Measurements from ENCODE around the gene MORC4.
"Not testable (repeated sequence)": the region's sequence is repeated elsewhere in the genome, so short reads cannot be mapped to it uniquely, and the experiment has no call there.

Gene MORC4

GRCh38 chrX:106973433-106974149 lies 26.4 kb downstream of the MORC4 start:
- no peak for TF ChIP-seq CTCF (IDR thresholded peaks at IDR 0.05; ENCODE audit: low read depth, low read length)
- in situ Hi-C loops (cut with HindIII; ENCODE audit: low sequenced_read_pairs), result no loop called here
- DNase-seq (ENCODE audit: low read depth, low spot score), result no peak
- no peak overlapping the region for H3K4me3 ChIP-seq (ENCODE audit: low read depth, low read length)

- no peak overlapping the region for H3K4me3 ChIP-seq (ENCODE audit: low read depth, low read length)
- DNase-seq (ENCODE audit: low read depth, low spot score), result no peak
- in situ Hi-C loops (cut with HindIII; ENCODE audit: low sequenced_read_pairs), result no loop called here
- no peak for TF ChIP-seq CTCF (IDR thresholded peaks at IDR 0.05; ENCODE audit: low read depth, low read length)
These were observed 27.1 kb downstream of the MORC4 start for GRCh38 chrX:106972896-106973295.

- DNase-seq (ENCODE audit: low read depth, low spot score); in situ Hi-C loops (cut with HindIII; ENCODE audit: low sequenced_read_pairs); H3K4me3 ChIP-seq (ENCODE audit: low read depth, low read length): not testable (repeated sequence)
These were observed 33.5 kb downstream of the MORC4 start for GRCh38 chrX:106966547-106966946.

DNA sequence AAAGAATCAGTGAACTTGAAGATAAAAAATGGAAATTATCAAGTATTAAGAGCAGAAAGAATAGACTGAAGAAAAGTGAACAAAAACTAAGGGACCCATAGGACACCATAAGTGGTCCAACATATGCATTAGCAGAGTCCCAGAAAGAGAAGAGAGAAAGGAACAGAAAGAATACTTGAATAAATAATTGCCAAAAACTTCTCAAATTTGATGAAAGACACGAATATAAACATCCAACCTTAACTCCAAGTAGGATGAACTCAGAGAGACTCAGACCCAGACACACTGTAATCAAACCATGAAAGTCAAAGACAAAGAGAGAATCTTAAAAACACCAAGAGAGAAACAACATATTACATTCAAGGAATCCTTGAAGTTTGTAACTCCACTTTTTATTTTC lies 35.7 kb downstream of the MORC4 start:
- no peak overlapping the region for H3K4me3 ChIP-seq (ENCODE audit: low read depth, low read length)
- no peak for TF ChIP-seq CTCF (IDR thresholded peaks at IDR 0.05; ENCODE audit: low read depth, low read length)
- DNase-seq (ENCODE audit: low read depth, low spot score), result no peak
- in situ Hi-C loops (cut with HindIII; ENCODE audit: low sequenced_read_pairs), result no loop called here

GRCh38 chrX:106963111-106963510 lies 36.9 kb downstream of the MORC4 start:
- TF ChIP-seq CTCF (IDR thresholded peaks at IDR 0.05; ENCODE audit: low read depth, low read length), result no peak
- no peak for DNase-seq (ENCODE audit: low read depth, low spot score)
- no peak overlapping the region for H3K4me3 ChIP-seq (ENCODE audit: low read depth, low read length)
- in situ Hi-C loops (cut with HindIII; ENCODE audit: low sequenced_read_pairs), result no loop called here

DNA sequence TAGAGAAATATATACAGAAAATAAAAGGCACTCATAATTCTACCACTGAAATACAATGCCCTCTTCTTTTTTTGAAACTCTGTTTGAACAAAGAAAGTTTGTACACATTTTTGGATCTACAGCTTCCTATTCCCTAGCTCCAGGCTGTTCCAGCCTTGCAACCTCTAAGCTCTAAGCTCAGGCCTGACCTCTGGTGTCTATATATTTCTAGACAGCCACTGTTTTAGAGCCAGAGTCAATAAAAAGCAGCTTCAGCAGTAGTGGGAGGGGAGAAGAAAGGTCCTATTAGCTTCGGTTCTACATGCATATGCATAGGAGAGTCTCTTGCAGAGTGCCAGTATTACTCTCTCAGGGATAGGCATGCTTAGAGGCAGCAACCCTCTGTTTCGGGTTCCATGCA lies 40.1 kb downstream of the MORC4 start:
- DNase-seq (ENCODE audit: low read depth, low spot score), result peak; percentile 56
- in situ Hi-C loops (cut with HindIII; ENCODE audit: low sequenced_read_pairs), result no loop called here
- TF ChIP-seq CTCF (IDR thresholded peaks at IDR 0.05; ENCODE audit: low read depth, low read length), result peak; percentile 38
- H3K4me3 ChIP-seq (ENCODE audit: low read depth, low read length), result no peak overlapping the region

- TF ChIP-seq CTCF (IDR thresholded peaks at IDR 0.05; ENCODE audit: low read depth, low read length), result no peak
- DNase-seq (ENCODE audit: low read depth, low spot score), result no peak
- in situ Hi-C loops (cut with HindIII; ENCODE audit: low sequenced_read_pairs), result no loop called here
- H3K4me3 ChIP-seq (ENCODE audit: low read depth, low read length), result no peak overlapping the region
These were observed 42.2 kb downstream of the MORC4 start for GRCh38 chrX:106957856-106958255.
